Right lobe of liver (tissue), 6 donors: Measurements from ENCODE around the gene KRTAP1-1. TPM values are rescaled to one million over a fixed set of nuclear protein-coding genes. Genes with fewer than 3 reads are reported as not detected.
"Not testable (repeated sequence)": the region's sequence is repeated elsewhere in the genome, so short reads cannot be mapped to it uniquely, and the experiment has no call there.

Experiments
- ATAC-seq, 4 donors: fragments of 200-7000 bp; cut with Tn5 transposase; one replicate each; pipeline ENCODE4 v1.9.1; 2020; ENCODE audit warnings: mild to moderate bottlenecking in 4 of 4, moderate library complexity in 4 of 4
- DNase-seq, 3 donors: peaks; one replicate each; pipeline ENCODE4 v3.0.0-alpha.2; 2020
- H3K27ac ChIP-seq, 3 donors: fragments of 200-600 bp; one replicate each; pipeline ENCODE4 v1.8.0; 2022
- H3K27me3 ChIP-seq, 2 donors: fragments of 200-600 bp; one replicate each; pipeline ENCODE4 v1.8.0; 2022
- H3K36me3 ChIP-seq, 4 donors: fragments of 200-600 bp; sonication (generic) in 1 of 4; one replicate each; pipeline versions ENCODE4 v1.5.1 to v1.8.0; 2017 to 2022; ENCODE audit warnings: control low read depth in 1 of 4
- H3K4me1 ChIP-seq, 4 donors: fragments of 200-600 bp; sonication (generic) in 1 of 4; one replicate each; pipeline versions ENCODE4 v1.5.1 to v1.8.0; 2017 to 2022; ENCODE audit warnings: control low read depth in 1 of 4
- H3K4me3 ChIP-seq, 3 donors: fragments of 200-600 bp; one replicate each; pipeline ENCODE4 v1.8.0; 2022
- H3K9me3 ChIP-seq, 4 donors: fragments of 200-600 bp; sonication (generic) in 1 of 4; one replicate each; pipeline versions ENCODE4 v1.5.1 to v1.8.0; 2017 to 2022; ENCODE audit warnings: control low read depth in 1 of 4
- CTCF ChIP-seq, 4 donors: fragments of 200-600 bp in 3 of 4; fragments of 450-650 bp in 1 of 4; IDR thresholded peaks; one replicate each; pipeline versions ENCODE4 v1.5.1 to v1.8.0; 2016 to 2022; ENCODE audit warnings: antibody characterized with exemption in 4 of 4, mild to moderate bottlenecking in 2 of 4
- POLR2A ChIP-seq: fragments of 450-650 bp; IDR thresholded peaks from one replicate; pipeline ENCODE4 v1.6.1; 2017; ENCODE audit warnings: antibody characterized with exemption, mild to moderate bottlenecking
- WGBS: methylation state at CpG from one replicate; pipeline ENCODE4 v1.1.6; 2018; ENCODE audit warnings: low coverage, low lambda C conversion rate; ENCODE audit not compliant: insufficient coverage; ENCODE audit errors: missing lambda C conversion rate; 5-methylcytosine and 5-hydroxymethylcytosine counted together
- intact Hi-C, 2 donors: fragments of 100-400 bp; cut with DNase I; formaldehyde crosslinking; loops; one replicate each; pipeline versions ENCODE4 v1.11.2 to v1.14.1; 2022
- total RNA-seq, 6 experiments: library from RNA; depleted of rRNA in 2 of 6; stranded (reverse); fragments of >200 nt in 2 of 6; fragmentation: NEBNext Ultra II Directional in 3 of 6; extraction: Animal tissue kit (Norgen Biotek cat#: 25700) in 3 of 6; gene quantifications; one replicate each; pipeline versions ENCODE4 v1.1.0 to v1.2.4, GENCODE V29; 2016 to 2023
- donor health status: DM: no; HTN: yes; CAD: no.
- donor health status: DM: no; HTN: no; CAD: no.
- donor health status: DM: no; HTN: no; CAD: no.
- donor health status: DM: no; HTN: yes; CAD: no.
- donor health status: DM: no; HTN: yes; CAD: no.

Gene KRTAP1-1
- total RNA-seq, 6 experiments from 2014 or later, result not detected

GRCh38 chr17:41065829-41066624 lies 24.8 kb upstream of the KRTAP1-1 start, which contains the start of gene KRTAP2-4:
TSS of gene KRTAP2-4 (minus strand) at chr17:41065879. CDS start at chr17:41065845, 34 bp downstream.
- Histone ChIP-seq H3K4me1 (no peaks in the 10 kb centered on the region), H3K36me3 (no peaks in the 10 kb centered on the region), H3K27me3 (peaks cover 0 to 5% of the 10 kb centered on the region in 2 donors), H3K4me3 (no peak within 1 kb of the TSS), H3K9me3 (no peaks in the 10 kb centered on the region), H3K27ac (no peak within 1 kb of the TSS)
- ATAC-seq (no peak), DNase-seq (no peak)
- 74% methylated on average over 5 of the region's 6 CpGs for WGBS
- no peak for TF ChIP-seq POLR2A
- TF ChIP-seq CTCF (IDR thresholded peaks at IDR 0.05), result no peak
- intact Hi-C loops, result no loop called here

DNA sequence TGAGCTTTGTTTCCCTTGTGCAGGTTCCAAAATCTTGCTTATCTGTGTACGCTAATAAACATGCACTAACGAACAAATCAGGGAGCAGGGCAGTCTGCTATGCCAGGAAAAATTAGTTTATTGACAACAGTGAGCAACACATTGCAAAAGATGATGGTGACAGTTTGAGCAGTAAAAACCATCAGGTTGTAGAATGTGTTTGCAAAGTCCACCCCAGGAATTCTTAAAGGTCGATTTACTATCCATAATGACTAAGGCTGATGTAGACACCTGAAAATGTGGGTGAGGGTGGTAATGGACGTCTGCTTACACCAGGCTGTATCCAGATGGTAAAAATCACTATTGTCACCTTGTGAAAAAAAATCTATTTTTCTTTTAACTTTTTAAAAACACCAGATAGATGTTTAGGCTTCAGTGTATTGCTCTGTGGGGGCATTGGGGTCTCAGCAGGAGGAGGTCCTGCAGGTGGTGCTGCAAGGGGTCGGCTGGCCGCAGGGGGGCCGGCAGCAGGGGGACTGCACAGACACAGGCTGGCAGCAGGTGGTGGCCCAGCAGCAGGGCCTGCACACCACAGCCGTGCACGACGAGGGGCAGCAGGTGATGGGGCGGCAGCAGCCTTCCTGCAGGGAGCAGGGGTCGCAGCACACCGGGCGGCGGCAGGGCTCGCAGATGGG lies 23.9 kb upstream of the KRTAP1-1 start:
- peak in 1 of 4 donors; percentile 43 for ATAC-seq
- H3K9me3 ChIP-seq, H3K27me3 ChIP-seq, H3K36me3 ChIP-seq, H3K4me3 ChIP-seq, DNase-seq, H3K4me1 ChIP-seq, H3K27ac ChIP-seq, intact Hi-C loops: not testable (repeated sequence)
- 48% methylated on average over 7 of the region's 16 CpGs for WGBS

- DNase-seq (no peak), ATAC-seq (no peak)
- Histone ChIP-seq H3K4me3 (no peak overlapping the region), H3K27me3 (peaks cover 0 to 5% of the 10 kb centered on the region in 2 donors), H3K9me3 (no peaks in the 10 kb centered on the region), H3K4me1 (no peaks in the 10 kb centered on the region), H3K36me3 (no peaks in the 10 kb centered on the region), H3K27ac (no peak overlapping the region)
- intact Hi-C loops, result no loop called here
- WGBS, result 59% methylated on average over 1 of the region's 1 CpG
- TF ChIP-seq POLR2A (no peak), CTCF (IDR thresholded peaks at IDR 0.05) (no peak)
These were observed 23.1 kb upstream of the KRTAP1-1 start for GRCh38 chr17:41064301-41064700.

- 54% methylated on average over 4 of the region's 4 CpGs for WGBS
- DNase-seq (no peak), ATAC-seq (no peak)
- Histone ChIP-seq H3K4me3 (no peak overlapping the region), H3K9me3 (no peaks in the 10 kb centered on the region), H3K36me3 (no peaks in the 10 kb centered on the region), H3K27me3 (peaks cover 0 to 5% of the 10 kb centered on the region in 2 donors), H3K27ac (no peak overlapping the region), H3K4me1 (no peaks in the 10 kb centered on the region)
- intact Hi-C loops, result no loop called here
- TF ChIP-seq POLR2A (no peak), CTCF (IDR thresholded peaks at IDR 0.05) (no peak)
These were observed 22.2 kb upstream of the KRTAP1-1 start for GRCh38 chr17:41063449-41063848.

DNA sequence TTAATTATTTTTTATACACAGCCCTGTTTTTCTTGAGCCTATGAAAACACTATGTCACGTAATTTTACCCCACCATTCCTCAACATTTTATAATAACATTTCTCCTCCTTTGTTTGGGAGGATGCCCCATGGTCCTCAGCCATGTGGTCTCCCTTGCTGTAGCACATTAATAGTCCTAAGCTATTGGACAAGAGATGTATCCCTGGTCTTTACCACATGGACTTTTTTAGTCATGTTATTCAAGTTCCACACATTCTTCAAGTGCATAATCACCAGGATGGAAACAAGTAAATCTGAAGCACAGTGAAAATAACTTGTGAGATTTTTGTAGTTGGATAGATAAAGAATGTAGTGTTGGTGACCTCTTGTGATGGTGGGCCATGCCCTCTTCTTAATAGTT lies 20.7 kb upstream of the KRTAP1-1 start:
- Histone ChIP-seq H3K4me3 (no peak overlapping the region), H3K27me3 (peaks cover 0 to 5% of the 10 kb centered on the region in 2 donors), H3K4me1 (no peaks in the 10 kb centered on the region), H3K9me3 (no peaks in the 10 kb centered on the region), H3K36me3 (no peaks in the 10 kb centered on the region), H3K27ac (no peak overlapping the region)
- 60% methylated on average over 1 of the region's 1 CpG for WGBS
- no peak for DNase-seq
- TF ChIP-seq POLR2A, result no peak
- no peak for TF ChIP-seq CTCF (IDR thresholded peaks at IDR 0.05)
- intact Hi-C loops, result no loop called here
- no peak for ATAC-seq
